Stimulated activated naive CD4-positive, alpha-beta T cell (primary cell): Measurements from ENCODE around the gene LIN7A.
"Not testable (repeated sequence)": the region's sequence is repeated elsewhere in the genome, so short reads cannot be mapped to it uniquely, and the experiment has no call there.

Source experiments
- DNase-seq, 6 experiments: peaks; one replicate each; lab custom pipeline; 2025; lab: John Stamatoyannopoulos, UW

Gene LIN7A

DNA sequence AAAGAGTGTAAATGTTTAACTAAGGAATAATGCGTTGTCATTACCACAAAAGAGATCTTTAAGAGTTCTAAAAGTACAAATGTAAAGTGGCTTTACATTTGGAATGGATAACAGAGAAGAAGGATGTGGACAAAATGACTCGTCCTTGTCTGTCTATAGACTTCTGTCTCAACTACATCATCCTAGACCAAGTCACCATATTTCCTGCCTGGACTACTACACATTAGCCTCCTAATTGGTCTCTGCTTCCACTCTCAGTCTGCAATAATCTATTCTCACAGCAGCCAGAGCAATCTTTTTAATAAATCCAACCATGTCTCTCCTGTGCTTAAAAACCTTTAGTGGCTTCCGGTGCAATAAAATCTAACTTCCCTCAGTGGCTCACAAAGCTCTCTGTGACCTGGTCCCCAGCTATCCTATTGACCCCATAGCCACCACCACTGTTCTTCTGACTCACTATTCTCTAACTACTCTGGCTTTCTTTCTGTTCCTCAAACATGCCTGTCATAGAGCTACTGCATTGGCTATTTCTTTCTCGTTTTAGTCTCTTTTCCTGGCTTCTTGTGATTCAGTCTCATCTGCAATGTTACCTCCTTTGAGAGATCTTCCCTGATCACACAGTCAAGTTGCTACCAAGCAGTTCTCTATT, 130.0 kb downstream of the LIN7A start:
- DNase-seq, result no peak

DNA sequence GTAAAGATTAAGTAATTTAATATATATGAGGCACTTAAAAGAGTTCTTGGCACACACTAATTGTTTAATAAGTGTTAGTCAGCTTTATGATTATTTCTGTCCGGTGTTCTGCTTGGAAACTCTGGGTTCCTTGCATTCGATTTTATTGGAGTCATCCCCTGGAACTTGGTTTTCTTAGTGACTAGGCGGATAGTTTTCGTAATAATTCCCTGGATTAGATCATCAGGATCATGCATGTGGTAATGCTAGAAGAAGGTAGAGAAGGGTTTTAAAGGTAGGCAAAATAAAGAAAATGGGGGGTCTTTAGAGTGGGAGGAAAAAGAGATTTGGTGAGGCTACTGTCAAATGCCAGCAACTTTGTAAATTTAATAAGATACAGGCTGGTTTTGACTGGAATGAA, 132.6 kb downstream of the LIN7A start:
- no peak for DNase-seq

DNA sequence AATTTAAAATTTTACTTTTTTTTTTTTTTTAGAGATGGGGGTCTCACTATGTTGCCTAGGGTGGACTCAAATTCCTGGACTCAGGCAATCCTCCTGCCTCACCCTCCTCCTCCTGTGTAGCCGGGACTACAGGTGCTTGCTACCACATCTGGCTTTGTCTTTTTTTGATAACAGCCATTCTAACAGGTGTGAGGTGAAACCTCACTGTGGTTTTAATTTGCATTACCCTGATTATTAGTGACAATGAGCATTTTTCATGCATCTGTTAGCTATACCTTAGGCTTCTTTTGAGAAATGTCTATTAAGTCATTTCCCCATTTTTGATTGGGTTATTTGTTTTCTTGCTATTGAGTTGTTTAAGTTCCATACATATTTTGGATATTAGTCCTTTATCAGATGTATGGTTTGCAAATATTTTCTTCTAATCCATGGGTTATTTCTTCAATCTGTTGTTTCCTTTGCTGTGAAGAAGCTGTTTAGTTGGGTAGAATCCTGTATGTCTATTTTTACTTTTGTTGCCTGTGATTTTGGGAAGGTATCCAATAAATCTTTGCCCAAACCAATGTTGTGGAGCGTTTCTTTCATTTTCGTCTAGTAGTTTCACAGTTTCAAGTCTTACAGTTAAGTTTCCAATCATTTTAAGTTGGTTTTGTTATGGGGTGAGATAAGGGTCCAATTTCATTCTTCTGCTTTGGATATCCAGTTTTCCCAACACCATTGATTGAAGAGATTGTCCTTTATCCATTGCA, 134.9 kb downstream of the LIN7A start:
- DNase-seq, result no peak

DNA sequence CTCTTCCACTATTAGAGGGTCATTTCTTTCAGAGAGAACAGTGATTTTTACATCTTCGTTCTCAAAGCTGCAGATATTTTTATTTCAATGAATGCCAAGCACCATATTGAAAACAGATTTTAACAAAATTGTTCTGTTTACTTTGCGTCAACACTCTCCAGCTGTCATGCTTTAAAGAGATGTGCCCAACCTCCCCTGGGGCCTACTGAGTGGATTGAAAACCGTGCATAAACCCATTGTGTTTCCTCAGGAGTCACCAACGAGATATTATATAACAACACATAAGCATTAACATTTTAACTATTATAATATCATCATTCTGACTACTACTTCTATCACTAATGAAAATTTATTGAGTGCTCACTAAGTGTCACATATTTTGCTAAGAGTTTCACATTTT, 139.5 kb downstream of the LIN7A start:
- DNase-seq, result no peak

DNA sequence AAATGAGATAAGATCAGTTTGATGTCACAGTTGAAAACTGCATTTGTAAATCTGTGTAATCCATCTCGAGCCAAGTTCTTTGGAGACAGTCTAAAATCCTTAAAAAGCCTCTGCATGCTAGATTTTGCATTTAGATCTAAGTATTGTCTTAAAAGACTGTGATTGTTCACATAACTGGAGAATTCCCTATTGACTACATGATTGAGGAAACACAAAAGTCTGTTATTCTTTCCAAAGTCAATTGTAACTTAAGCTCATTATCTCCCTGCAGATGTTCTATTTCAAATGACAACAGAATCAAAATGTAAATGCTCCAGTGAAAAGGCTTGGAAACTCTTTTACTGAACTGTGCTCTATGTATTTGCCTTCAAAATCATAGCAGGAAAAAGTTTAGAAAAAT, 143.2 kb downstream of the LIN7A start:
- DNase-seq, result no peak

DNA sequence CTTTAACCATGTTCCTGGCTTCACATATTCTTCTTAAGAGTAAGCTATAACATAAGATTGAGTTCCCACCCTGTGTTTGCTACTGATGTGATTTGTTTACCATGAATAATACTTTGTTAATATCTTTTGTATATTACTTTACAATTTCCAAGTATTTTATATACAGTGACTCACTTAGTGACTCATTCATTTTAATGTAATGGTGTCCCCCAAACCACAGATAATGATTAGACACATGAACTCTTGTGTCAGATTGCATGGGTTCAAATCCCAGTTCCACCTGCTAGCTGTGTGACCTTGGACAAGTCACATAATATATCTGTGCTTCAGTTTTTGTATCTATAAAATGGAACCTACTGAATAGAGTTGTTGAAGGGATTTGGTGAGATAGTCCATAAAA, 144.9 kb downstream of the LIN7A start:
- DNase-seq, result no peak

DNA sequence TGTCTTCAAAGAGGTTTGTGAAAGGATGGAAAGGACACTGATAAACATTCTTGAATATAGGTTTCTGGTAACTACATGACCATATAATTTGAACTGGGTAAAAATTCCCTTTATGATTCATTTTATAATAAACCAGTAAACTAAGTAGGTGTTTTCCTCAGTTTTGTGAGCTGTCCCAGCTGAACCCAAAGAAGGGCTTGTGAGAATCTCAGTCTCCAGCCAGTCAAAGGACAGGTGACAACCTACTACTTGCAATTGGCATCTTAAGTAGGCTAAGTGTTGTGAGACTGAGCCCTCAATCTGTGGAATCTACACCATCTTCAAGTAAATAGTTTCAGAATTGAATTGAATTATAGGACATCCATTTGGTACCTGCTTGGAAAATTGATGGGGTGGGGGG, 145.9 kb downstream of the LIN7A start:
- no peak for DNase-seq

DNA sequence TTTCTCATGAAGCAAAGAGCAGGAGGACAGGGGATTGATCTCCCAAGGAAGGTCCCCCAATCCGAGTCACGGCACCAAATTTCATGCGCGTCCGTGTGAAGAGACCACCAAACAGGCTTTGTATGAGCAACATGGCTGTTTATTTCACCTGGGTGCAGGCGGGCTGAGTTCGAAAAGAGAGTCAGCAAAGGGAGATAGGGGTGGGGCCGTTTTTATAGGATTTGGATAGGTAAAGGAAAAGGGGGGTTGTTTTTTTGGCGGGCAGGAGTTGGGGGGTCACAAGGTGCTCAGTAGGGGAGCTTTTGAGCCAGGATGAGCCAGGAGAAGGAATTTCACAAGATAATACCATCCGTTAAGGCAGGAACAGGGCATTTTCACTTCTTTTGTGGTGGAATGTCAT, 149.3 kb downstream of the LIN7A start:
- DNase-seq, result not testable (repeated sequence)

DNA sequence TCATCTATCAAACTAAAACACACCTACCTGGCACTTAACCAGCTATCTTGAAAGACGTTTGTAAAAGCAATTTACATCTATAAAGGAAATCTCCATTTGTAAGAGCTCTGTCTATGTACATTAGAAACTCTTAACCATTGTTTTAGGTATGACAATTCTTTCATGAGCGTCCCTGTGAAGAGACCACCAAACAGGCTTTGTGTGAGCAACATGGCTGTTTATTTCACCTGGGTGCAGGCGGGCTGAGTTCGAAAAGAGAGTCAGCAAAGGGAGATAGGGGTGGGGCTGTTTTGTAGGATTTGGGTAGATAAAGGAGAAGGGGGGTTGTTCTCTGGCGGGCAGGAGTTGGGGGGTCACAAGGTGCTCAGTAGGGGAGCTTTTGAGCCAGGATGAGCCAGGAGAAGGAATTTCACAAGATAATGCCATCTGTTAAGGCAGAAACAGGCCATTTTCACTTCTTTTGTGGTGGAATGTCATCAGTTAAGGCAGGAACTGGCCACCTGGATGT, 154.7 kb downstream of the LIN7A start:
- DNase-seq, result not testable (repeated sequence)

DNA sequence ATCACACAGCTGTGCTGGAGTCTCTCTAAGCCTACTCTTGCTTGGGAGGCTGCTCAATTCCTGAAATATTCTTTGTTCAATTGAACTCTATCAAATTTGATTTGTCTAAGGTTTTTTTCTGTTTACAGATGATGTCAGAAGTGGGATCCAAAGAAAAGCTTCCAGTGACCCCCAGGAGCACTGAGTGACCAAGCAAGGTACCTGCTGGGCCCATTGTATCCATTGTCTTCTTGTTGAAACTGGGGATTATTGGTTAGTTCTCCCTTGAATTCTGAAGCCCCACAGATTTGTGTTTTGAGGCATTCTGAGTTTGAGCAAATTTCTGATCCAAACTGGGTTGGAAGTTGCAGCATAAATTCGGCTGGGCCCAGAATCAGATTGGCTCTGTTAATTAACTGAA, 156.4 kb downstream of the LIN7A start:
- DNase-seq, result no peak

DNA sequence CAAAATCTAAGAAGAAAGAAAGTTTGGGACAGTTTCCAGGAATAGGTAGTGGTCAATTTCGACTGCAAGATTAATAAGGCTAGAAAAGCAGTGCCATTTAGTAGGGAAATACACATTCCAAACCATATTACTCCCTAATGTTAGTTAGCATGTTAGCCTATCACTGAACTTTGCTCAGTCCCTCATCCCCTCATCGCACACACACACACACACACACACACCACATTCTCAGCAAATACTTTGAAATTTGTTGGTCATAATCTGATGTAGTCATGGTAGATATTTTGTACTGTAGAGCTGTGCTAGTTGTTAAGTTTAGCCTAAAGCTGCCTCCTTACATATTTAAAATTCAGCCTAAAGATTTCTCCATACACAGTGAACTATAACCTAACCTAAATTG, 157.0 kb downstream of the LIN7A start:
- no peak for DNase-seq

DNA sequence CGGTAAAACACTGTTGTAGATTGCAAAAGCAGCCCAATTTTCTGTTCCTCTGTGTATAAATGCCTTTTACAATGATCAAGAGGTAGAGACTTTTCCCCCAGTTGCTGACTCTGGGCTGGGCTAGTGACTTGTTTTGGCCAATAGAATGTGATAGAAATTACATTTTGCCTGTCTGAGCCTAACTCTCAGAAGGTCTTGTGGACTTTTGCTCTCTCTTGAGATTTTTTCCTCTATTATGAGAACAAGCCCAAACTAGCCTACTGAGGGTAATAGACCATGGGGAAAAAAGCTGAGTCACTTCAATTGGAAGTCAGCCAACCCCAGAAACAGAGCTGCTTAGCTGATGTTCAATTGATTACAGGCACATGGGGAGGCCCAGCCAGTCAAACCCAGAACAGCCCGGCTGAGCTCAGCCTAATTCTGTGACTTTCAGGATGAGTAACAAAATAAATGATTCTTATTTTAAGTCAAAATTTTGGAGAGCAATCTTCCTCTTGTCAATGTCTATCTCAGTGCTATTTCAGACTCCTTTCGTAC, 159.7 kb downstream of the LIN7A start:
- no peak for DNase-seq

DNA sequence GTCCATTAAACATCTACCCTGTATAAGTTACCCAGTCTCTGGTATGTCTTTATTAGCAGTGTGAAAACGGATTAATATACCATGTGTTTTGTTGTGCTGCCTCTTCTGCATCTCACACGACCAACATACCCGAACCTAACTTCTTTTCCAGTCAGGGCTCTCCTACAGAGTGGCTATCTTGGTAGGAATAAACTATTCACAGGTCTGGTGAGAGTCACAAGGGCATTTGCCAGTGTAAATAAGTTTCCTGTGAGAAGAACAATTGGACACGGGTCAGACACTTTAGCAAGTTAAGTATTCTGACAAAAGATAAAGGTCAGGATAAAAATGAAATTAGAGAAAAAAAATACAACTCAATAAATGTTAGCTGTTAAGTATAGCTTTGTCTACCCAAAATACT, 160.1 kb downstream of the LIN7A start:
- DNase-seq, result no peak

DNA sequence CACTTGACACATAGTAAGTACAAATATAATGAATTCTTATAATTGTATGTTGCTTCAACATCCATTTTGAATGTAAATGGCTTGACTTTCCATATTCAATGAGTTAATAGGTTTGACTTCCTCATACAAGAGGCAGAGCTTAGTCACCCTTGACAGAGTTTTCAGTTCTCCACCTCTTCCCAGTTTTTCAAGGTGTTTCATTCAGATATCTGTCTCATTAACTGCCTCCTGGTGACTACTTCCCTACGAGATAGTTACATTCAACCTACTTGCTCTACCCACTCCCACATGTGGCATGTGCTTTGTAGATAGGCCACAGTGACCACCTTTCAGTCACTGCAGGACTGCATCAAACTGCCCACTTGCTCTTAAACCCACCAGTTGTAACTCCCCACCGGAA, 161.0 kb downstream of the LIN7A start:
- no peak for DNase-seq

DNA sequence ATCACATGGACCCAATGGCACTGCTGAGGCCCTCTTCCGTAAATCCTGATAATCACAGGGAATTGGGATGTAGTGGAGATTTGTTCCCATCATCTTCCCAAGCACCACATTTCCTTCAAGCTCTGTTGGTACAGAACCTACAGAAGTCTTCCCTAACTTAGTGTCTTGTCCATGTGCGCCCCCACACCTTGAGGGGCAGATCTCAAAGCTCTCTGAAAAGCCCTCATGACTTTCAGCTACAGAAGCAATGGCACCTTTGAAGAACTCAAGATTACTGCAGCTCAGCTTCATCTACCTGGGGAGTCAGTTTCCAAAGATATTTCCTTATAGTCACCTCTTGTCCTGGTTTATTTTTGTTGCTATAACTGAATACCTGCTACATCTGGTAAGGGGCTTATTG, 166.8 kb downstream of the LIN7A start:
- no peak for DNase-seq

DNA sequence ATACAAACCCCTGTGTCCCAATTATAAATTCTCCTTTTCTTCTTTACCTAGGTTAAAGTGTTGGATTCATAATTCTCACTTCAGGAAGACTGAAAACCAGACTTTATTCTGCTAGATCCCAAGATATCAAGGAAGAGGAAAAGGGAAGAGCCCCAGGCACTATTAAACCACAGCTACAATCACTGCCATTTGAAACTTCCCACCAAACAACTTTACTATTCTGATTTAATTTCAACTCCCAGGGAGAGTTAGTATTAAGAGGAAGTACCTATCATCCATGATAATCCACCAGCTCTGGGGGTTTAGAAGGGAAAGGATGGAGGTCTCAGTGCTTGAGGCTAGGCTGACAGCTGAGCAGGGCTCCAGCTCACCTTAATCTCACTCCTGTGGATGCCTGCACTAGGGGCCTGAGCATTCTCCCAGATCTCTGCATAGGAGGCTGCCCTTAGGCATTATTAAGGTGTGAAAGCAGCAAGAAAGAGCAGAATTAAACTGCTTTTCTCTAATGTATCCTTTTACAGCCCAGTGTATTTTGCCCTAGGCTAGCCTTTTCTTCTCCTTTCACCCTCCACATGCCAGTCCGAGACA, 168.1 kb downstream of the LIN7A start:
- DNase-seq, result no peak

DNA sequence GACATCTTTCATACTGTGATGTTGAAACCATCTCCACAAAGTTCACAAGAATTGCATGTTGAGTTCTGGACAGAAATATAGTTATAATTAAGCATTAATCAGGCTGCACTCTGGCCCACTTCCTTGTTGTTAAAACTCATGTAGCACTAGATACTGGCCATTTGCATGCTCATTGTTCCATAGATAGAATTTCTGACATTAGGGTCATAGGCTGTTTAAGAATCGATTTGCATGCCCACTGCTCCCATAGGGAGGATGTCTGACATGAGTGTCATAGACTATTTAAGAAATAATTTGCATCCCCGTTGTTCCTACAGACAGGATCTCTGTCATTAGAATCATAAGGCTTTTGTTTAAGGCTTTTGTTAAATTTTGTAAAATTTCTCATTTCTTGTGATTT, 170.8 kb downstream of the LIN7A start:
- no peak for DNase-seq

DNA sequence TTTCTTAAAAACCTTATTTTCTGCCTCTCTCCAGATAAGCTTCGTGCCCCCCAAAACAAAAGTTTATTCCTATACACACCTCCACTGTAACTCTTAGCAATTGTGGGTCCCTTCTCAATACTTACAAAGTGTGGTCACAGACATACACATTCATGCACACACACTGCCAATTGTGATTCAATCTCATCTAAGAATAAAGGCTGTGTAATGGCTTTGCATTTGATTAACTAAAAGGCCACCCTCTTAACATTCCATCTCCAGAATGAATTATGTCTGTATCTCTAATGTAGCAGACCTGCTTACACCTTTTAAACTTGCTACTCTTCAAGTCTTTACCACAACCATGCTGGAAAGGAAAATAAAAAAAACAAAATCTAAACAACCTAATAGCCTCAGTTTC, 171.5 kb downstream of the LIN7A start:
- DNase-seq, result no peak

DNA sequence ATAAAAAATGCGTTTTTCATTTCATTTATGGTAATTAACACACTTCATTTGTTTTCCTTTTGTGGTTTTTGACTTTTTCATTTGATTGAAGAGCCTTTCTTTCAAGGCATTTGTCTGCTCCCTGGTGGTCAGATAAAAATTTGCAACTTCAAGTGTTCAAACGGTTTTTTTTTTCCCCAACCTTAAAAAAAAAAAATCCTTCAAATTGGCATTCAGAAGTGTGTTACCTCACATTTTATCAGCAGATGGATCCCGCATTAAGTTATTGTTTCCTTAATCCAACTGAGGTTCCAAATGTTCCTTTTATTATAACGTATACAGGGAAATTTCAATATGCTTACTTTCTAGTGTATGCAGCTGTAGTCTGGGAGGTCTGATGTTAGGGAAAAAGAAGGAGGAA, 173.9 kb downstream of the LIN7A start:
- DNase-seq, result no peak

DNA sequence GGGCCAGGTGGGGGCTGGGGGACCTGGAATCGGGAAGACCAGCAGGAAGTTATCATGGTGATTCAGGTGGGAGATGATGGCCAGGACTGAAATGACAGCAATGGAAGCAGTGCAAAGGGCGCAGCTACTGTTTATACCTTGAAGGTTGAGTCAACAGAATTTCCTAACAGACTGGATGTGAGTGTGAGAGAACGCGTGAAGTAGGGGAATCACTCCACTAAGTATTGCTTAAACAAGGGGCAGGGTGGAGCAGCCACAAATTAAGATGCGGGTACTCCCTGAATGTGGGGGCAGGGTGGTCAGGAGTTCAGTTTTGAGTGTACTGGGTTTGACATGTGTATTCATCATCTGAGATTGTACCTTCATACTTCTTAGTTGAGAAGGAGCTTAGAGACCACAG, 175.9 kb downstream of the LIN7A start:
- DNase-seq, result no peak

DNA sequence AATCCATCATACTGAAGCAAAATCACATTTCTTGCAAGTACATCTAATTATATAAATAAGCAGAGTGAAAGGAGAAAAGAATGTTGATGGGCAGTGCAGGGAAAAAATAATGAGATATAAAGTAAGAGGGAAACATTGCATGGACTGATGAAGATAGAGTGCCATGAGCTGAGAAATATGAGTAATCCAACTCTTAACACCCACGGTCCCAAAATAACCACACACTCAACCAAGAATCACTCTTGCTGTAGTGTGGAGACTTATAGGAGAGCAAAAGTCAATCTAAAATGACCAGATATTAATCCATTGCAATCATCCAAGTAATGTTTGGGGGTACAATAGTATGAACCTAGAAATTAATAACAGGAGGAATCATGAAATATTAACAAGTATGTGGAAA, 180.9 kb downstream of the LIN7A start:
- no peak for DNase-seq

DNA sequence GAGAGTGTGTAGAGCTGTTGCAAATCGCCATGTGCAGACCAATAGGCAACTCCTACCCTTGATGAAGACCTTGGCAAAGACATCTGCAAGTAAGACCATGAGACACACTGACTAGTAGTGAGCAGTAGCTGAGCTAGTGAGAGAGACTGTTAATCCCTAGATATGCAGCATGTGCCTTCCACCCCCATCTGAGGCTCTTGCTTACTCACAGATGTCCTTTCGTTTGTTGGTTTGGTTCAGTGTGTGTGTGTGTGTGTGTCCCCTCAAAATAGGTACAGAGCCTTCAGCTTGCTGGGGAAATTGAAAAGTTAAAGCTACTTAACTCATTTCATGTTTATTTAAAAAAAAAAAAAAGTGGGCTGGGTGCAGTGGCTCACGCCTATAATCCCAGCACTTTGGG, 183.5 kb downstream of the LIN7A start:
- no peak for DNase-seq

DNA sequence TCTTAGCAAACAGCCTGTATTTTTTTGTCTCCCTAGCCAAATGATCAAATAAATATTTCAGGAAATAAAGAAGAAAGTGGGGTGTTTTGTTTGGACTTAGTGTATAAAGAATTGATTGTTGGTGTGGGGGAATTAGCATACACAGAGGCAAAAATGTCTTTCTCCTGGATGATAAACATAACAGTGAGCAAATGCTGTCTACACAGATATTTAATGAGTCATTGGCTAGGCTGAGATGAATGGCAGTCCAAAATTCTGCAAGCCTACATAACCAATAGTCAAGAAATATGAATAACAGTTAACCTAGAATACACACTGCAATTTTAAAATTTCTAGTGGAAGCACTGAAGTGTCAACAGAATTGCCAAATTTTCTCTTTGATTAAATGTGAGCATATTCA, 185.3 kb downstream of the LIN7A start:
- no peak for DNase-seq
